GM21447 (cell line): ENCODE data around the gene KIF9.
"Not testable (repeated sequence)": the region's sequence is repeated elsewhere in the genome, so short reads cannot be mapped to it uniquely, and the experiment has no call there.

Experiments
- ATAC-seq: cut with Tn5 transposase; IDR thresholded peaks from one replicate; pipeline ENCODE4 v1.9.1; 2021; ENCODE audit not compliant: unreplicated experiment

Gene KIF9, protein sequence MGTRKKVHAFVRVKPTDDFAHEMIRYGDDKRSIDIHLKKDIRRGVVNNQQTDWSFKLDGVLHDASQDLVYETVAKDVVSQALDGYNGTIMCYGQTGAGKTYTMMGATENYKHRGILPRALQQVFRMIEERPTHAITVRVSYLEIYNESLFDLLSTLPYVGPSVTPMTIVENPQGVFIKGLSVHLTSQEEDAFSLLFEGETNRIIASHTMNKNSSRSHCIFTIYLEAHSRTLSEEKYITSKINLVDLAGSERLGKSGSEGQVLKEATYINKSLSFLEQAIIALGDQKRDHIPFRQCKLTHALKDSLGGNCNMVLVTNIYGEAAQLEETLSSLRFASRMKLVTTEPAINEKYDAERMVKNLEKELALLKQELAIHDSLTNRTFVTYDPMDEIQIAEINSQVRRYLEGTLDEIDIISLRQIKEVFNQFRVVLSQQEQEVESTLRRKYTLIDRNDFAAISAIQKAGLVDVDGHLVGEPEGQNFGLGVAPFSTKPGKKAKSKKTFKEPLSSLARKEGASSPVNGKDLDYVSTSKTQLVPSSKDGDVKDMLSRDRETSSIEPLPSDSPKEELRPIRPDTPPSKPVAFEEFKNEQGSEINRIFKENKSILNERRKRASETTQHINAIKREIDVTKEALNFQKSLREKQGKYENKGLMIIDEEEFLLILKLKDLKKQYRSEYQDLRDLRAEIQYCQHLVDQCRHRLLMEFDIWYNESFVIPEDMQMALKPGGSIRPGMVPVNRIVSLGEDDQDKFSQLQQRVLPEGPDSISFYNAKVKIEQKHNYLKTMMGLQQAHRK

DNA sequence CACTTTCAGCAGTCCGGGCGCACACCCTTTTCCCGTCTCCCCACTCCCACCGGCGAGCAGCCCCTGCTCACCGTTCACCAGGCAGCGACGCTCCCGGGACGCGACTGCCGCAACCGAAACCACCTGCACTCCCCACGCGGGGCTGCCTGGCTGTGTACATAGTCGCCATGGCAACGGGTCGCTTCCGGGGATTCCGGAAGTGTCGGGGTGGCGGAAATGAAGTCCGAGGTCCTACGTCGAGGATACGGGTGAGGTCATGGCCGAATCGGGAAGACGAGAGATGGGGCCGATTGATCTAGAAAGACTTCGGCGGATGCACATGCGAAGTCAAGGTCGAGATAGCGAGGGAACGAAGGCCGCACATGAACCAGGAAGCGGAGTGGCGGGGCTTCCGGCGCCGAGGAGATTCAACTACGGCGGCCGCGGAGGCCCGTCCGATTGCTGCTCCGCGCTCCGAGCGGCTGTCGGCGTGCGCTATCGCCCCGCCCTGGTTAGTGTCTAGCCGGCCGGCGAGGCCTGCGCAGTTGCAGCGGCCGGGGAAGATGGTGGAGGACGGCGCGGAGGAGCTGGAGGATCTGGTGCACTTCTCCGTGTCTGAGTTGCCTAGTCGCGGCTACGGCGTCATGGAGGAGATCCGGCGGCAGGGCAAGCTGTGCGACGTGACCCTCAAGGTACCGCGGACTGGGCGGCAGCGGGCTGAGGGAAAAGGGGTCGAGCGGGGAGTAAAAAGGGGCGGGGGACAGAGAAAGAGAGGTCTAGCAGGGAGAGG lies at the start of gene KIF9, which contains the start of gene KLHL18:
TSS of gene KIF9 (minus strand) at position 376 of the 769 bp plus-strand sequence. CDS start 5,425 bp downstream, outside the sequence.
TSS of gene KLHL18 (plus strand) at position 521 of the 769 bp plus-strand sequence. CDS start at position 543, 22 bp downstream.
- ATAC-seq, result peak; percentile 80

DNA sequence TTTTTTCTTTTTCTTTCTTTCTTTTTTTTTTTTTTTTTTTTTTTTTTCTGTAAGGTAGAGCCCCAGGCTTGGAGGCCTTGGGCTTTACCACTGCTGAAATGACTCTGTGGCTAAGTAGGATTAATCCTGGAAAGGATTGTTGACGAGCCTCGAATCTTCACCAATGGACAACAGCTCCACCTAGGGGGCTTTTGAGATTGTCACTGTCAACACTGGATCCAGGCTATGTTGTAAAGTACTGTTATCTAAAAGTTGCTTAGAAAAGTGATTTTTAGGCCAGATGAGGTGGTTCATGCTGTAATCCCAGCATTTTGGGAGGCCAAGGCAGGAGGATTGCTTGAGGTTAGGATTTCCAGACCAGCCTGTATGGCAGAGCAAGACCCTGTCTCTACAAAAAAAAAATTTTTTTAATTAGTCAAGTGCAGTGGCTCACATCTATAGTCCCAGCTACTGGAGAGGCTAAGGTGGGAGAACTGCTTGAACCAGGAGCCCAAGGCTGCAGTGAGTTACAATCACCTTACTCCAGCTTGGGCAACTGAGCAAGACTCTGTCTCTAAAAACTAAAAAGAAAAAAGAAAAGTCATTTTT lies 41.8 kb upstream of the KIF9 start:
- ATAC-seq, result no peak

DNA sequence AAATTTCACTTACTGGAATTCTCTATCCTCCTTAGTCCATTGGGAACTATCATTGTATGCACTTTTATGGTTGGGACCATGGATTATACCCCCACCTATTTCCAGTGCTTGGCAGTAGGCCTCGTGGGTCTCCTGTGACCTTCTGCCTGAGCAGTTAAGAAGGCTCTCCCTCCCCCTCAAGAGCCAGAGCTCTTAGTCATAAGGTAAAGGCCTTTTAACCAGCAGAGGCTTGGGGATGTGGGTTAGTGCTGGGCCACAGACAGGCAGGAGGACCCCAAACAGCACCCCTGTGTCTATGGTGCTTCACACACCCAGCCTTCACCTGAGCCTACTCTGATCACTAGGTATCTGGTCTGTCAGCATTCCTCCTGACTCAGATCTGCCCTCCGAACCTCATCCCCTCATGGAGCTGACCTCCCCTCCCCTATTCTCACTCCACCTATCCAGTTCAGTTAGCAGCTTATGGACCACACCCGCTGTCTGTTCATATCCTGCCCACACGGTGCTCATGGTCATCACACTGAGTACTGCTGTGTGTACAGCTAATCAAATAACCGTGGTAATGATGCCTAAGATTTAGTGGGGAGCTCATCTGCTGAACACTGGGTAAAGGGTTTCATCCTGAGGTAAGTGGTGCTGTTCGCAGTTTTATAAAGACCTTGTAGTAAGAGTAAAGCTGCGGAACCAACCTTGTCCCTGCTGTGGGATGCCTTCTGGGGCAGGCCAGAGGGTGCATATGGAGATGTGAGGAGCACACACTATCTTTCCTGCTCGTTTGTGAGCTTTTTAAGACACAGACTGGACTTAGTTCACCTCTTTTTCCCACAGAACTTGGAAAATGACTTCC lies 41.1 kb upstream of the KIF9 start:
- no peak for ATAC-seq

DNA sequence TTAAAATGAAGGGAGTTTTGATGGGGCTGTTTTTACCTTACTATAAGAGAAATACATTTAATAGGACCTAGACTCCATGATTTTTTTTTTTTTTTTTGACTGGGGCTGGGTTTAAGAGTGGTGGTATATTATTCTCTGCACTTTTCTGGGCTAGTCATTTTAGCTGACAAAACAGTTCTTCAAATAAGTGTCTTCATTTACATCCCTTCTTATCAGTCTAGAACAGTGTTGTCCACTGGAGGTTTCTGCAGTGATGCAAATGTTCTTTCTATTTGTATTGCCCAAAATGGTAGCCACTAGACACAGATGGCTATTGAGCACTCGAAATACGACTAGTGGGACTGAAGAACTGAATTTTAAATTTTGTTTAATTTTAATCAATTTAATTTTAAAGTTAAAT lies 37.4 kb upstream of the KIF9 start:
- no peak for ATAC-seq

DNA sequence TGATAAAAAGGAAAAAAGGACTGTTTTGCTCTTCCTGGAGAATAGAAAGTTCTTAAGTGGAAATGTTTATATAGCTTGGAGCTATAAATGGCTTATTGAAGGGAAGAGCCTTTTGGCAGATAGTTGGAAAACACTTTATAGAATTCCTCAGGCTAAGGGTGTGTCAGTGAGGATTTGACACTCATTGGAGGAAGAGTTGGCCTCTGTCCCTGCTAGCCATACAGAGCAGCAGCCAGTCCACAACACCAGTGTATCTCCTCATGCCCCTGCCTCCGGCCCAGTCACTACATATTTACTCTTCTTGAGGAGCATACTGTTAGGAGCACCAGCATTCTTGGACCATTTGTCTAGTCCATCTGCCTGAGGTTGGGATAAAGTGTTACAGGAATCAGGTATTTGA lies 36.3 kb upstream of the KIF9 start:
- ATAC-seq, result no peak

DNA sequence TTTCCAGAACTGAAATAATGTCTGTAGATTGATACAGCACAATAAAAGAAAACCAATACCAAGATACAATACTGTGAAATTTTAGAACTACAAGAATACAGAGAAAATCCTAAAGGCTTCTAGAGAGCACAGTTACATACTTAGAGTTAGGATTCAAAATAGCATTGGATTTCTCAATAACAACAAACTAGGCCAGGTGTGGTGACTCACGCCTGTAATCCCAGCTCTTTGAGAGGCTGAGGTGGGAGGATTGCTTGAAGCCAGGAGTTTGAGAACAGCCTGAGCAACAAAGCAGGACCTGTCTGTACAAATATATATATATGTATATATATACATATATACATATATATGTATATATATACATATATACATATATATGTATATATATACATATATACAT lies 33.6 kb upstream of the KIF9 start:
- not testable (repeated sequence) for ATAC-seq

DNA sequence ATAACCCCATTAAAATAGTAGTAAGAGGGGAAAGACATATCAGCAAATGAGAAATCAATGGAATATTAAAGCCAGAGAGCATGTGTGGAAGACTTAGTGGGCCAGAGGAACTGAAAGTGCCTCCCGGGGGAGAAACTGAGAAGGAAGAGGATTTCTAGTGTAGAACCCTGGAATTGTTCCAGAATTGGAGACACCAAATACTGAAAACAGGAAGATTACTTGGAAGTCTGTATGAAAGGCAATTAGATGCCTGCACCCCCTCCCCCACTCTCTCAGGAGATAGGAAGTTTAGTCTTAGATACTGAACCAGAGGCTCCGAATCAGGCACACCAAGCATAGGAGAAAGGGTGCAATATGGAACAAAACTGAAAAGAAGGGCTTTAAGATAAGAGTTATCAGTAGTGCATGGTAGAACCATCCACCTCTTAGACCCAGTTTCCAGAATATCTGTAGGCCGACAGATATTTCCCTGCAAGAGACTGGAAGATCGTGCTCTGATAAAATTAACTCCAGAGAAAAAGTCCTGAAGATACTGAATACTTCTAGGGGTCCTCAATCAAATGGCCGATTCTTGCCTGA lies 32.6 kb upstream of the KIF9 start:
- no peak for ATAC-seq

DNA sequence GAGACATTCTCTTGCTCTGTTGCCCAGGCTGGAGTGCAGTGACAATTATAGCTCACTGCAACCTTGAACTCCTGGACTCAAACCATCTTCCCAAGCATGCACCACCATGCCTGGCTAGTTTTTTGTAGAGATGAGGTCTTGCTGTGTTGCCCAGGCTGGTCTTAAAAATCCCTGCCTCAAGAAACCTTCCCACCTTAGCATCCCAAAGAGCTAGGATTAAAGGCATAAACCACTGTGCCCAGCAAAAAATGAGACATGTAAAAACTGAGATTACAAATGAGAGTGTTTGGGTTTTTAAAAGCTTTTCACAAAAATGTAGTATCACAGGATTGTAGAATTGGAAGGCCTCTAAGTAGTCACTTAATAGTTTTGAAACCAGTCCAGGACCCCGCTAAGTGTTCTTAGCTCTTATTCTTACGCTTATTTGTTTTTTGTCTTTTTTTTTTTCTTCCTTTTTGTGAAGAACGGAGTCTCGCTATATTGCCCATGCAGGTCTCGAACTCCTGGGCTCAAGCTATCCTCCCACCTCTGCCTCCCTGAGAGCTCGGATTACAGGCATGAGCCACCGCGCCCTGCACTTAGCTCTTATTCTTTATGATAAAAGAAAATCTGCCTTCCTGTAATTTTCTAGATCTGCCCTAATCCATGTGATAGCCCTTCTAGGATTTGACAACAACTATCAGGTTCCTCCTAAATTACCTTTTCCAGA lies 31.6 kb upstream of the KIF9 start:
- ATAC-seq, result no peak

DNA sequence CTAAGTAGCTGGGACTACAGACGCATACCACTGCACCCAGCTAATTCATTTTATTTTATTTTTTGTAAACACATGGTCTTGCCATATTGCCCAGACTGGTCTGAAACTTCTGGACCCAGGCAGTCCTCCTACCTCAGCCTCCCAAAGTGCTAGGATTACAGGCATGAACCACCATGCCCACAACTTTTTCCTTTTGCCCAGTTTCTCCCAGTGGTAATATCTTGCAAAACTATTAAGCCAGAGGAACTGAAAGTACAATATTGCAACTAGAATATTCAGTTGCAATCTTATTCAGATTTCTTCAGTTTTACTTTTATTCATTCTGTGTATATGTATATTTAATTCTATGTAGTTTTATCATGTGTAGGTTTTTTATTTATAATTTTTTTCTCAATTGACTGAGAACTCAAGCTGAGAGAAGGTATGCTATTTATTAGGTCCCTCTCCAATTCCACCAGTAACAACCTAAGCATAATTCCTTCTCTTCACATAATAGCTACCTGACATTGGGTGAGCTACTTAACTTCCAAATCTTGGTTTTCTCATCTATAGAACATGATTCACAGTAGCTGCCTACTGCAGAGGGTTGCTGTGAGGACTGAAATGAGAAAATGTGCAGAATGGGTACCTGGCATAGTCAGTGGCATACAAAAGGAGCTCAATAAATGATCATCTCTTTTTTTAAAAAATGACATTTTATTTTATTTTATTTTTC lies 30.9 kb upstream of the KIF9 start:
- no peak for ATAC-seq

DNA sequence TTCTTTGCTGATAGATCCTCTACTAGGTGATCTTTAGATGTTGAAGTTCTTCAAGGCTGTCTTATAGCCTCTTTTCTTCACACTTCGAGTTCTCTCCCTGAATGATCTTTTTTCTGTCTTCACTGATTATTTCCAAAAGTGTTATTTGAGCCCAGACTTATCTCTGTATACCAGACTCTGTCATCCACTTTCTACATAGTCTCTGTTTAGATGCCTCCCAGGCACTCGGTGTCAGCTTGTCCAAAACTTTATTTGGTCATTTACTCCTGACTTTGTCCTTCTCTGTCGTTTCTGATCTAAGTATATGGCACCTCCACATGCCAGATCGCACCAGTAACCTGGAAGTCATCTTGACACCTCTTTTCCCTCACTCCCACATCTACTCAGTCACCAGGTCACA lies 27.8 kb upstream of the KIF9 start:
- ATAC-seq, result no peak

DNA sequence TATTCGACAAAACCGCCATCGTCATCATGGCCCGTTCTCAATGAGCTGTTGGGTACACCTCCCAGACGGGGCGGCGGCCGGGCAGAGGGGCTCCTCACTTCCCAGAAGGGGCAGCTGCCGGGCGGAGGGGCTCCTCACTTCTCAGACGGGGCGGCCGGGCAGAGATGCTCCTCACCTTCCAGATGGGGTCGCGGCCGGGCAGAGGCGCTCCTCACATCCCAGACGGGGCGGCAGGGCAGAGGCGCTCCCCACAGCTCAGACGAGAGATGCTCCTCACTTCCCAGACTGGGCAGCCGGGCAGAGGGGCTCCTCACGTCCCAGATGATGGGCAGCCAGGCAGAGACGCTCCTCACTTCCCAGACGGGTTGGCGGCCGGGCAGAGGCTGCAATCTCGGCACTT lies 26.6 kb upstream of the KIF9 start:
- ATAC-seq, result not testable (repeated sequence)

DNA sequence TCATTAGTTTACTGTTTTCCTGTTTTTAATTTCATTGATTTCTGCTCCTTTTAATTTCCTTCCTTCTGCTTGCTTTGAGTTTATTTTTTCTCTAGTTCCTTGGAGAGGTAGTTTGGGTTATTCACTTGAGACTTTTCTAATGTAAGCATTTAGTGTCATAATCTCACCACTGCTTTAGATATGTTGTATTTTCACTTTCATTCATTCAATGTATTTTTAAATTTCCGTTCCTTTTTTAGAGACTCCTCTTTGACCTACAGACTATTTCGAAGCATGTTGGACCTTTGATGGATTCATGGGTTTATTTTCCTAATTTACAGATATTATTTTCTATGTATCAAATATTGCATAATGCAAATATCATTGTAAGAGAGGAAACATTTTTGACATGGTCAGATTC lies 23.4 kb upstream of the KIF9 start:
- ATAC-seq, result no peak

DNA sequence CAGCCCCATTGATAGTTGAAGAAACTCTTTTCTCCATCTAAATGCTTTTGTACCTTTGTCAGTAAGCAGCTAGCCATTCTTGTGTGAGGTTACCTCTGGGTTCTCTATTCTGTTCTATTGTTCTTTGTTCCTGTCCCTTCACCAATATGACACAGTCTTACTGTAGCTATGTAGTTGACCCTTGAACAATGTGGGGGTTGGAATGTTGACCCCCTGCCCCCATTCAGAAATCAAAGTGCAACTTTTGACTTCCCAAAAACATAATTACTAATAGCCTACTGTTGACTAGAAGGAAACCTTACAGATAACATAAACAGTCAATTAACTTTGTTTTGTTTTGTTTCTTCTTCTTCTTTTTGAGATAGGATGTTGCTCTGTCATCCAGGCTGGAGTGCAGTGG lies 18.9 kb upstream of the KIF9 start:
- ATAC-seq, result no peak

DNA sequence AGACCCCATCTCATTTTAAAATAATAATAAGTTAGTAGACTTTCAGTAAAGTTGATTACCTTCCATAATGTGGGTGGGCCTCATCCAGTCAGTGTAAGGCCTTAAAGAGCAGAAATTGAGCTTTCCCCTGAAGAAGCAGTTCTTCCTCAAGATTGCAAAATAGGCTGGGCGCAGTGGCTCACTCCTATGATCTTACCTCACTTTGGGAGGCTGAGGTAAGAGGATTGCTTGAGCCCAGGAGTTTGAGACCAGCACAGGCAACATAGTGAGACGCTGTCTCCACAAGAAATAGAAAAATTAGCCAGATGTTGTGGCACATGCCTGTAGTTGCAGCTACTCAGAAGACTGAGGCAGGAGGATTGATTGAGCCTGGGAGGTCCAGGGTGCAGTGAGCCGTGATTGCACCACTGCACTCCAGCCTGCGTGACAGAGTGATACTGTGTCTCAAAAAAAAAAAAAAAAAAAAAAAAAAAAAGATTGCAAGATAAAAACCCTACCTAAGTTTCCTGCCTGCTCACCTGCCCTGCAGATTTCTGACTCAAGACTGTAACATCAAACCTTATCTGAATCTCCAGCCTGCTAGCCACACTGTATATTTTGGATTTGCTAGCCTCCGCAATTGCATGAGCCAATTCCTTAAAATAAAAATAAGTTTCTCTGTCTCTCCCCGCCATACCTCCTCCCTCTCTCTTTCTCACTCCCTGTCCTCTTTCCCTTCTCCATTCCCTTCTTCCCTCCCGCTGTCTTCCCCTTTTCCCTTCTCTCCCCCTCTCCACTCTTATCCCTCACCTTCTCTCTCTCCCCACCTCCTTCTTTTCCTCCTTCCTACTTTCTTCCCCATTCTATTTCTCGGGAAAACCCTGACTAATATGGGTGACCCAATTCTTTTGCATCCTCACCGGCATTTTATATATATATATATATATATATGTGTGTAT lies 17.1 kb upstream of the KIF9 start:
- ATAC-seq, result no peak

DNA sequence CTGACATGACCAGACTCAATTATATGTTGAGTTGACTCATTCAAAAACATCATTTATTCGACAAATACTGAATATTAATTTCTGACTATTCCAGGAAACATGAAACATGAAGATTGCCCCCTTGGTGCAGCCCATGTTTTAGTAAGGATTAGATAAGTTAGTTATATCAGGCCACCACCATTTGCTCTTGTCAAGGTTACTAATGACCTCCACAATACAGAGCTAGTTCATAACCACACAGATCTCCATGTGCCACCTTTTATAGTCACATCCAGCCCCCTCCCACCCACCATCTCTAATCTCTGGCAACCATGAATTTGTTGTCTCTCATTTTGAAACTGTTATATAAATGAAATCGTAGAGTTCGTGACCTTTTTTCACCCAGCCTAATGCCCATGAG lies 15.8 kb upstream of the KIF9 start:
- no peak for ATAC-seq

DNA sequence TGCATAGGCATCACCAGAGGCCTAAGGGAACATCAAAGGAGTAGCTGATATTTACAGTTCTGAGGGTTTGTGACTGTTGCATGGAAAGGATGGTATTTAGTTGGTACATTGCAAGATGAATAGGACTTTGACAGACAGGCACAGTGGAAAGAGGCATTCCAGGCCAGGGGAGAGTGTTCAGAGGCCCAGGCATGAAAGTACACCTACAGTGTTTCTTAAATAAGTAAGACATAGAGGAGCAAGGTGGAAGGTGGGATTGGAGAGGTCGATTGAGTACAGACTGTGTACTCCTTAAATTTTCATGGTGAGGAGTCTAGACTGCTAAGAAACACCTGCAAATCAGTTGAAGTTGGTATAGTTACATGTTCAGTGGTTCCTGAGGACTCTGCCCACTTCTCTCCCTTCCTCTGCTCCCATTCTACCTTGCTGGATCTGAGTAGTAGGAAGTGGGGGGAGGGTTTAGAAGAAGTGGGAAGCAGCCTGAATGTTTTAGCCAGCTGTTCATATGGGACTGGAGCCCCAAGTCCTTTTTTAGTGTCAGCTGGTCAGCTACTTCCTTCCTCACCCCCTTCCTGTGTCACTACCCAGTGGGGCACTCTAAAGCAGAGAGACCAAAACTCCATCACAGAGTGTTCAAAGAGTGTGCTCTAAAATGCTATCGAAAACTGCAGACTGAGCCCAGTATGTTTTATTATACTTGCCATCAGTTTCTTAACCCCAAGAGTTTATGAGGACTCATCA lies 14.1 kb upstream of the KIF9 start:
- ATAC-seq, result no peak

DNA sequence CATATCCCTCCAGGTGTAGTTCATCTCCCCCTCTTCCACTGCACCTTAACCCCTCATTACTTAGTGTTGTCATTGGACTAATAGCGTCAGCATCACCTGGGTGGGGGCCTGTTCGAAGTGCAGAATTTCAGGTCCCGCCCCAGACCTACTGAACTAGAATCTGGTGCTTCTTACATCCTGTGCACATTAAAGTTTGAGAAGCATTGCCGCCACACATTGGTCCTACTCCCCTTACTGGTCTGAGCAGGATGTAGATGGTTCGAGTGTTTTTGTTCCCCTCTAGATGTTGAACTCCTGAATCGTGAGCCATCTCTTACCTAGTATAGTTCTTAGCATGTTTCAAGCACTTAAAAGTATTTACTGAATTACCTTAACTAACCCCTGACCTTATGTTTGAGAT lies 13.4 kb upstream of the KIF9 start:
- ATAC-seq, result no peak
